SJSA1 (cell line): ENCODE measurements around the gene AQP1. TPM values are rescaled to one million over a fixed set of nuclear protein-coding genes. Genes with fewer than 3 reads are reported as not detected.
A peak's percentile ranks its signal among the peaks of the same experiment; 100 is the strongest.

Source experiments
- DNase-seq, 2 experiments: peaks; one replicate each; pipeline ENCODE4 v3.0.0-alpha.2; 2015 to 2020; ENCODE audit warnings: low spot score in 2 of 2, low read depth in 1 of 2
- H3K27ac ChIP-seq: fragments of 250-450 bp; sonication (Bioruptor Pico); 2 replicates; pipeline ENCODE4 v1.5.1; 2020; ENCODE audit warnings: mild to moderate bottlenecking, moderate library complexity
- H3K27me3 ChIP-seq: fragments of 250-450 bp; sonication (Bioruptor Pico); replicated peaks from 2 replicates; pipeline ENCODE4 v1.5.1; 2020; ENCODE audit warnings: mild to moderate bottlenecking, moderate library complexity
- H3K36me3 ChIP-seq: fragments of 250-450 bp; sonication (Bioruptor Pico); 2 replicates; pipeline ENCODE4 v1.5.1; 2020; ENCODE audit warnings: mild to moderate bottlenecking
- H3K4me1 ChIP-seq: fragments of 250-450 bp; sonication (Bioruptor Pico); replicated peaks from 2 replicates; pipeline ENCODE4 v1.6.1; 2021; ENCODE audit warnings: mild to moderate bottlenecking
- H3K4me3 ChIP-seq: fragments of 250-450 bp; sonication (Bioruptor Pico); 2 replicates; pipeline ENCODE4 v1.5.1; 2020; ENCODE audit warnings: mild to moderate bottlenecking
- H3K9me3 ChIP-seq: fragments of 250-450 bp; sonication (Bioruptor Pico); replicated peaks from 2 replicates; pipeline ENCODE4 v1.5.1; 2020; ENCODE audit warnings: mild to moderate bottlenecking
- total RNA-seq: library from RNA; depleted of rRNA; stranded (reverse); fragments of >200 nt; shearing (Covaris generic); gene quantifications from 2 replicates; pipeline ENCODE4 v1.2.3, GENCODE V29; 2014; rRNA removed

Gene AQP1
- total RNA-seq = 0.18 TPM in 1 of 2 replicates, not detected in the other

DNA sequence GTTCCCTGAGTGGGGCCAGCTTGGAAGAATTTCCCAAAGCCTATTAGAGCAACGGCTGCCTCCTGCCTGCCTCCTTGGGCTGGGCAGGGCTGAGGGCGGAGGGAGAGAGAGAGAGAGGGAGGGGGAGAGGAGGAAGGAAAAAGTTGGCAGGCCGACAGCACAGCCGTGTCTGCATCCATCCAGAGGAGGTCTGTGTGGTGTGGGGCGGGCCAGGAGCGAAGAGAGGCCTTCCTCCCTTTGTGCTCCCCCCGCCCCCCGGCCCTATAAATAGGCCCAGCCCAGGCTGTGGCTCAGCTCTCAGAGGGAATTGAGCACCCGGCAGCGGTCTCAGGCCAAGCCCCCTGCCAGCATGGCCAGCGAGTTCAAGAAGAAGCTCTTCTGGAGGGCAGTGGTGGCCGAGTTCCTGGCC lies at the start of gene AQP1:
AQP1 (plus strand) TSS at position 293 of the 409 bp plus-strand sequence; CDS start at position 350, 57 bp downstream.
- Histone ChIP-seq H3K36me3 (no peaks in the 10 kb centered on the region), H3K9me3 (no peaks in the 10 kb centered on the region), H3K27ac (no peak within 1 kb of the TSS), H3K4me1 (peaks cover 19% of the 10 kb centered on the region), H3K27me3 (no peaks in the 10 kb centered on the region), H3K4me3 (no peak within 1 kb of the TSS)
- no peak for DNase-seq

DNA sequence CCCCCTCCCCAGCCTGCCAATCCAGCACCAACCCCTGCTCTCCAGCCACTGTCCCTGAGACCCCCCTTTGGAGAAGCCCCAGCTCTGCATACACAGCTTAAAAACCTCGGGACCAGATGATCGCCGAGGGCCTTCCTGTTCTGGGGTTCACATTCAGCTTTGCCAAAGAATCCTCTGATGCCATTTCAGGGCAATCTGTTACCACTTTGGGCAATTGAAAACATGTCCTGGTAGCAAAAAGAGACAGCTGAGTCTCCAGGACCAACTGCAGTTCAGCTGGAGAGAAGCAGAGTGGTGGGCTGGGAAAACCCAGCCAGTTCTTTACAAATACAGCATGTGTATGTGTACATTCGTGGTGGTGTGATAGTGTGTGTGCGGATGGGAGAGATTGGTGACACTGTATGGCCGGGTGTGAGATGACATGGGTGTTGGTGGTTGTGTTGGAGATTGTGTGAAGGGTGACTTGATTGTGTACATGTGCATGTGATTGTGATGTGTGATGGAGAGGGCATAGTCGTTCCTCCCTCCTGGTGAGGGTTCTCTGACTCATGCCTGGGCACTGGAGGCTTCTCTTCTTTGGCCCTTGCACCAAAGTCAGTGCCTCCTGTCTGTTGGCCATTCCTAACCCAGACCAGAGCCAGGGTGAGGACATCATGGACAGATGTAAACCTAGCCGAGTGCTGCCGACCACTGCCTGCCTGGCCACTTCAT lies 48.5 kb upstream of the AQP1 start:
- Histone ChIP-seq H3K9me3 (no peaks in the 10 kb centered on the region), H3K4me1 (peaks cover 8% of the 10 kb centered on the region), H3K27ac (no peak overlapping the region), H3K4me3 (no peak overlapping the region), H3K36me3 (no peaks in the 10 kb centered on the region), H3K27me3 (no peaks in the 10 kb centered on the region)
- no peak for DNase-seq

DNA sequence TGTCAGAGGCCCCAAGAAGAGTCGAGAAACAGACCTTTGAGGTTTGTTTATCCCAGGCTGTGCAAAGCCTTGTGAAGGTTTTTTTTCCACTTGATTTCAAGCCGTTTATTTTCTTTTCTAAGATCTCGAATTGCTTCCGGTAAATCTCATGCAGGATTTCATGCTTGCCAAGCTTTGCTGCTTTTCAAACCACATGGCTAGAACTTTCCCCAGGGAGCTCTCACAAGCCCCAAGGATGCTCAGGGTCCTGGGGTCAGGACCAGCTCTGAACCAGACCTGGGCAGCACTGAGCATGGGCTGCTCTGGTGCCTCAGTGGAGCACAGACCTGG lies 48.0 kb upstream of the AQP1 start:
- Histone ChIP-seq H3K27me3 (no peaks in the 10 kb centered on the region), H3K27ac (no peak overlapping the region), H3K4me3 (no peak overlapping the region), H3K36me3 (no peaks in the 10 kb centered on the region), H3K4me1 (peaks cover 8% of the 10 kb centered on the region), H3K9me3 (no peaks in the 10 kb centered on the region)
- DNase-seq = peak in 1 of 2 experiments; percentile 18

DNA sequence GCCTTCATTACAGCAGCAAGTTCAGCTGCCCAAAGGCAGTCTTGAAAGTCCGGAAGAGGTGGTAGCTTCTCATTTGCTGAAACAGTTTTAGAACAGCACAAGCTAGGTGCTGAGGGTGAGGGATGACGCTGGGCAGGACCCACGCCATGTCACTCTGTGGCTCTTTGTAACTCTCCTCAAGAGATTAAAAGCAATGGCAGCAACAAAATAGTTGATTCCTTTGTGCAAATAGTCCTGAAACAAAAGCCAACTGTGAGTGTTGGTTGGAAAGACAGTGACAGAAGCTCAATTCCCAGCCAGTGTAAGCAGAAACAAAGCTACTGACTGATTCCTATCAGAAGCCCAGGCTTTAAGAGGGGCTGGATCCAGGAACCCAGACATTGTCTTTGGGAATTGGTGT lies 47.6 kb upstream of the AQP1 start:
- Histone ChIP-seq H3K4me1 (peaks cover 8% of the 10 kb centered on the region), H3K27me3 (no peaks in the 10 kb centered on the region), H3K9me3 (no peaks in the 10 kb centered on the region), H3K36me3 (no peaks in the 10 kb centered on the region), H3K27ac (no peak overlapping the region), H3K4me3 (no peak overlapping the region)
- DNase-seq = no peak

DNA sequence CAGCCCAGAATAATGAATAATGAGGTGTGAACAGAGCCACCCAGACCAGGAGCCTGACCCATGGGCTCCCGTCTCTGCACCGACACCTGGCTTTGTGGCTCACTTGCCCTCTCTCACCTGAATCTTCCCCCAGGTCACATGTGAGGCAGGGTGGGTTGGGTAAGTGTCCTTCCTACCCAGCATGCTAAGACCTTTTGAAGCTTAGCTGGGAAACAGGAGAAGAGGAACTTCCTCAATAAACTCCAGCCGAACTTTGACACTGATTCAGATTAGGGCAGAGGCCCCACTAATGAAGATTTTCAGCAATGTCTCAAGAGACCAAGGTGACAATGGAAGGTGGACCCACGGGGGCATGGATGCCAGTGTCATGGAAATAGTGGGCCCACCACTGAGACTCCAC lies 46.6 kb upstream of the AQP1 start:
- peaks cover 8% of the 10 kb centered on the region for H3K4me1 ChIP-seq

DNA sequence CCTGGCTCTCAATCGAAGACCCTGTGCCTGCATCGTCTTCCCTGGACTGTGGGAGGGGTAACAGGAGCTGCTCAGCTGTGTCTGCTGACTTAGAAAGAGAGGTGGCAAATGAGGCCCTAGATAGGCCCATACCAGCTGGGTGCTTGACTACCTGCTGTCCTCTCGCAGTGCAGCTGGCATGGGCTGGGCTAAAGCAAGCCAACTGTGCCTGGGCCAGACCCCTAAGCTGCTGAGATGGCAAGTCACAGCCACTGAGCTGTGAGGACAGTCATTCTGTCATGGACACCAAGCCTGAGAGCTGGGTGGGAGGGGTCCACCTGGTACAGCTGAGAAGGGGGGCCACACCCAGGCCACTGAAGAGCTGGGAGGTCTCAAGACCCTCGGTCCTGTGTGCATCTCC lies 45.8 kb upstream of the AQP1 start:
- H3K27me3 ChIP-seq = no peaks in the 10 kb centered on the region
- H3K9me3 ChIP-seq = no peaks in the 10 kb centered on the region
- no peak overlapping the region for H3K4me3 ChIP-seq
- no peak overlapping the region for H3K27ac ChIP-seq
- peaks cover 8% of the 10 kb centered on the region for H3K4me1 ChIP-seq
- DNase-seq = no peak
- H3K36me3 ChIP-seq = no peaks in the 10 kb centered on the region

More for the DNA sequence above, 46.6 kb upstream of the AQP1 start:
- H3K4me3 ChIP-seq = no peak overlapping the region
- no peak overlapping the region for H3K27ac ChIP-seq
- H3K36me3 ChIP-seq = no peaks in the 10 kb centered on the region
- H3K27me3 ChIP-seq = no peaks in the 10 kb centered on the region
- DNase-seq = no peak
- no peaks in the 10 kb centered on the region for H3K9me3 ChIP-seq

DNA sequence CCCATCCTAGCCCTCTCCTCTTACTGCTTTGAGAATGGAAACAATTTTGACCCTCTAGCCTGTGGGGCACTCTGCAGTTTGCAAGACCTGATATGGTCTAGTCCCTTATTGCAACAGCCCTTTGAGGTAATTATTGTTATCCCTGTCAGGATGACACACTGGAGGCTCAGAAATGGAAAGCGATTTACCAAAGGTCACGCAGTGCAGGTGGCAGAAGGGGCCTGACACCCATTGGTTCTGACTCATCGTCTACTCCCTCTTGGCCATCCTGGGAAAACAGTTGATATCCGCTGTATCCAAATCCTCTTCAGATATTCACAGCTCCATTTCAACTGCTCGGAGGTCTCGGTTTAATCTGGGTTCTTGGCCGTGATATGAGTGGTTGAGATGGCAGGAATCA lies 44.7 kb upstream of the AQP1 start:
- H3K36me3 ChIP-seq = no peaks in the 10 kb centered on the region
- H3K27me3 ChIP-seq = no peaks in the 10 kb centered on the region
- peaks cover 8% of the 10 kb centered on the region for H3K4me1 ChIP-seq
- H3K4me3 ChIP-seq = no peak overlapping the region
- H3K9me3 ChIP-seq = no peaks in the 10 kb centered on the region
- no peak for DNase-seq
- no peak overlapping the region for H3K27ac ChIP-seq

DNA sequence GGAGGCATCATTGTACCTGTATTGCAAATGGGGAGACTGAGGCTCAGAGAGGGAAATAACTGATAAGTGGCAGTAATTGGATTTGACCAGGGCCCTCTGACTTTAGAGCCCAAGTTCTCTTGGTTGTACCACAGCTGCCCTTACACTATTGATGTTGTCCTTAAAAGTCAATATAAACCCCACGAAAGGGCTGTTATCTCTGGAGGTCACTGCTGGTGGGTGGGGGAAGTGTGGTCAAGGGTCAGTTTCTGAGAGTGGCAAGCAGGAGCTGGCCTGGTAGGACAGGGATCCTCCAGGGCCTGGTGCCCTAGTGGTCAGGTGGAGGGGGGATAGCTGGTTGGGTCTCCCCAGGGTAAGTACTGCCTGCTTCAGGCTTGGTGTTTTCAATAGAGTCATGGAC lies 44.2 kb upstream of the AQP1 start:
- no peak for DNase-seq
- Histone ChIP-seq H3K27ac (no peak overlapping the region), H3K36me3 (no peaks in the 10 kb centered on the region), H3K4me1 (peaks cover 8% of the 10 kb centered on the region), H3K9me3 (no peaks in the 10 kb centered on the region), H3K27me3 (no peaks in the 10 kb centered on the region), H3K4me3 (no peak overlapping the region)

DNA sequence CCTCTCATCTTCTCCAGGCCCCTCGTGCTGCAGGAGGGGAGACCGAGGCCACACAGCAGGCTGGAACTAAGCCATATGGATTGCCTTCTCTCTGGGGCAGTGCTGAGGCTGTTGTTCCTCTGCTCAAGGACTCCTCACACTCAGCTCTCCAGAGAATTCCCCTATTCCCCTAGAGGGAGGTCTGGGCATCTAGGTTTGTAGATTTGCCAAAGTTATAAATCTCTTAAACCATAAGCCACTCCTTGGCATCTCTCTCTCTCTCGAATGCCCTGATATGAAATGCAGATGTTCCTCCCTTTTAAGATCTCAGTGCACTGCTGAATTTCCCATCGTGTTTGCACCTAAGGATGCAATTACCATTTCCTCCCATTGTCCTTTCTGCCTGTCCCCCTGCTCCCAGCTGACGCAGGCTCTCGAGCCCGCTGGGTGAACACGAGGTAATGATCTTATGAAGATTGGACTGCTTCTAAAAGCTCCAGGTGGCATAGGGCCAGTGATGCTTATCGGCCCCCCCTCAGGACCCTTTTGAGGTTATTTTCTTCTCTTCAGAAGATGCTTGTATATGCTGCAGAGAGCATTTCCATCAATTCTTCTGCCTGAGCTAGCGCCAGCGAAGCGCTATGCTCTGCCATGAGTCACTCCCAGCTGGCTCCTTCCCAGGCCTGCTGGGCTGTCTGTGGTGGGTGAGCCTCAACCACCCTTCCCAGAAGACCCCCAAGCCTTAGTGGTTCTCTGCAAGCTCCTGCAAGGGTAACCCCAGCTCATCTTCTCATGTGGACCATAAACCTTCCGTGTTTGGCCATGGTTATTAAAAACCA lies 41.6 kb upstream of the AQP1 start:
- Histone ChIP-seq H3K27me3 (no peaks in the 10 kb centered on the region), H3K4me3 (no peak overlapping the region), H3K36me3 (no peaks in the 10 kb centered on the region), H3K27ac (no peak overlapping the region), H3K4me1 (no peaks in the 10 kb centered on the region), H3K9me3 (no peaks in the 10 kb centered on the region)
- no peak for DNase-seq

DNA sequence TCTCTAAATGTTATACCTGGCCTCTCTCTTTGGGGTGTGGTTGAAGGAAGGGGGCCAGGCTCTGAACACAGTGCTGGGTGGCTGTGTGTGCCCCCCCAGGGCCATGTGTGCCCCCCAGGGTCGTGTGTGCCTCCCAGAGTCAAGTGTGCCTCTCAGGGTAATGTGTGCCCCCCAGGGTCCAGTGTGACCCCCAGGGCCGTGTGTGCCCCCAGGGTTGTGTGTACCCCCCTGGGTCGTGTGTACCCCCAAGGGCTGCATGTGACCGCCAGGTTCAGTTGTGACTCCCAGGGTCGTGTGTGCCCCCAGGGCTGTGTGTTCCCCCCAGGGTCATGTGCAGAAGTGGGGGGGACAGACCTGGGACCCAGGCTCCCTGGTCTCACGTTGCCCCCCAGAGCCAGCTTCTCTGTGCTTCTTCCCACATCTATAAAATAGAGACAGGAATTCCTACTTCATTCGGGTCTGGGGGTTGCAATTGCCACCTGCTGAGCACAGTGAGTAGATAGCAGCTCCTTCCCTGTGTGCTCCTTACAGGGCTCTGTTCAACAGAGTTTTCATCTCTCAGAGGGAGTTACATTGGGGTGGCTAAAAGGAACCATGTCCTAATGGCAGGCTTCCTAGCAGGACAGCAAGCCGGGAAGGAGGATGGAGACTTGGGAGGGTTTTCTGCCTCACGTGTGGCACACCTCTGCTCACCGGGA lies 40.7 kb upstream of the AQP1 start:
- Histone ChIP-seq H3K36me3 (no peaks in the 10 kb centered on the region), H3K4me3 (no peak overlapping the region), H3K27me3 (no peaks in the 10 kb centered on the region), H3K9me3 (no peaks in the 10 kb centered on the region), H3K27ac (no peak overlapping the region), H3K4me1 (no peaks in the 10 kb centered on the region)
- no peak for DNase-seq

DNA sequence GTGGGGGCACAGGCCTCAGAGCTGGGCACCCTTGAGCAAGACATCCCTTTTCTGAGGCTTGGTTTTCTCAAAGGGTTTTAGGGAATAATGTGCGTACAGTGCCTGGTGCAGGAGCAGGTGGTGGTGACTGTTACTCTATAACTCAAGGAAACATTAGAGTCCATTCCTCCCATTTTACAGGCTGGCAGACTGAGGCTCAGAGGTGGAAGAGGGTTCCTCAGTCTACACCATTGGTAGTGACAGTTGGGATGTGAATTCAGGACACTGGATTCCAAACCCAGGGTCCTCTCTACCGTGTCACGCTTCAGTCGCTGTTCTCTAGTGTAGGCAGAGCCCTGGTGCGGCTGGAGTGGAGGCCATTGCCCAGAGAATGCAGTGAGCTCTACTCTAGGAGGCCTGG lies 40.0 kb upstream of the AQP1 start:
- no peaks in the 10 kb centered on the region for H3K36me3 ChIP-seq
- no peak for DNase-seq
- no peak overlapping the region for H3K4me3 ChIP-seq
- H3K4me1 ChIP-seq = no peaks in the 10 kb centered on the region
- no peaks in the 10 kb centered on the region for H3K27me3 ChIP-seq
- H3K9me3 ChIP-seq = no peaks in the 10 kb centered on the region
- no peak overlapping the region for H3K27ac ChIP-seq

DNA sequence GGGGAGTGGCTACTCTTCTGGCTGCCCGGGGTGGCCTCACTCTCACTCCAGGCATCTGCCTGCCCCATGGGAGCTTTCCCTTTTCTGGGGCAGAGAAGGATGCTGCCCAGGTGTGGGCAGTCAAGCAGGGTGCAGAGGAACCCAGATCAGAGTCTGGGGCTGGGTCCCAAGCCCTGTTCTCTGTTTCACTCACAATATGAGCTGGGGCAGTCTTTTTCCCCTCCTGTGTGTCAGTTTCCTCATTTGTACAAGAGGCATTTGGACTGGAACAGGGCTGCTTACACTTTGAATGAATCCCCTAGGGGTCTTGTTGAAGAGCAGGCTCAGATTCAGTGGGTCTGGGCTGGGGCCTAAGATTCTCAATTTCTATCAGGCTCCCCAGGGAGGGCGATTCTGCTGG lies 38.4 kb upstream of the AQP1 start:
- no peak overlapping the region for H3K27ac ChIP-seq
- H3K9me3 ChIP-seq = no peaks in the 10 kb centered on the region
- H3K4me3 ChIP-seq = no peak overlapping the region
- no peaks in the 10 kb centered on the region for H3K27me3 ChIP-seq
- no peak for DNase-seq
- no peaks in the 10 kb centered on the region for H3K4me1 ChIP-seq
- no peaks in the 10 kb centered on the region for H3K36me3 ChIP-seq

DNA sequence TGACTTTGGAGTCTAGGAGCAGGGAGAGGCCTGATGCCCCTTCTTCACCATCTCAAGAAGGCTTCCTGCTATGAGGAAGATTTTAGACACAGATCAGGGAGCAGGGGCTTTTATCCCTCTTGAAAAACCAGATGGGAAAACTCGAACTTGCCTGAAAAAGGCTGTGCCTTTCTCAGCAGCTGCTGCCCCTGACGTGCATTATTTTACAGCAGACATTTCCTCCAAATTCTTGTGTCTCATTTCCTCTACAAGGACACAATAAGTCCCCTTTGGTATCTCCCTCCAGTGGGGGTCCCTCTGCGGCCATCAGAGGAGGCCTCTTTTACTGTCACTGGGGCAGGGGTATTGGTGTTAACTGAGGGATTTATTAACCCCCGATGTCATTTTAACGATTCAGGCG lies 38.0 kb upstream of the AQP1 start:
- Histone ChIP-seq H3K4me3 (no peak overlapping the region), H3K27ac (no peak overlapping the region), H3K9me3 (no peaks in the 10 kb centered on the region), H3K4me1 (no peaks in the 10 kb centered on the region), H3K27me3 (no peaks in the 10 kb centered on the region), H3K36me3 (no peaks in the 10 kb centered on the region)
- no peak for DNase-seq

DNA sequence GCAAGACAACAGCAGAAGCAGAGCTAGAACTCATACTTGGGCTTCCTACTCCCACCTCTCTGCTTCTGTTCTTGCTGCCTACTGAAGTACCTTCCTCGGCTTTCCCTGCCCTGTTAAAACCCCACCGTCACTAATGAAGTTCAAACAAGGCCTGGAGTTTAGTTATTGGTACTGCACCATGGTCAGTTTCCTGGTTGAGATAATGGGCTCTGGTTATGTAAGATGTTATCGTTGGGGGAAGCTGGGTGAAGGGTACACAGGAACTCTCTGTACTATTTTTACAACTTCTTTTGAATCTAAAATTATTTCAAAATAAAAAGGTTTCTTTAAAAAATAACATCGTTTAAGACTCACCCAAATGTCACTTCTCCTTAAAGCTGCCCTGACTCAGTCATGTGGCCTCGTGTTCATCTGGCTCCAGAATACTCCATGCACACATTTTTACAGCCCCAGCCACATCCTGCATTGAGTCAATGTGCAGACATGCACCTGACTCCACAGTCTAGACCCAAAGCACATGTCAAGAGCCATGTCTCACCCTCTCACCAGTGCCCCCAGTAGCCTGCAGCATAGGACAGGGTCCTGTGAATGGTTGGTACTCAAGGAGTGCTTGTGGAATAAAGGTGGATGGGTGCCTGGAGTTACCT lies 36.9 kb upstream of the AQP1 start:
- Histone ChIP-seq H3K27ac (no peak overlapping the region), H3K9me3 (no peaks in the 10 kb centered on the region), H3K4me3 (no peak overlapping the region), H3K27me3 (no peaks in the 10 kb centered on the region), H3K4me1 (no peaks in the 10 kb centered on the region), H3K36me3 (no peaks in the 10 kb centered on the region)
- no peak for DNase-seq
